HG02852 (cell line): ENCODE data around the gene MMP25.
"Not testable (repeated sequence)": the region's sequence is repeated elsewhere in the genome, so short reads cannot be mapped to it uniquely, and the experiment has no call there.

ENCODE experiments used
- ATAC-seq: cut with Tn5 transposase; IDR thresholded peaks from one replicate; pipeline ENCODE4 v1.9.1; 2021; ENCODE audit warnings: mild to moderate bottlenecking, moderate library complexity; ENCODE audit not compliant: unreplicated experiment

Gene MMP25

GRCh38 chr16:3070608-3071111, 24.3 kb downstream of the MMP25 start:
- ATAC-seq = no peak

- ATAC-seq = no peak
These were observed 25.3 kb downstream of the MMP25 start for GRCh38 chr16:3071655-3072054.

GRCh38 chr16:3072148-3072547, 25.8 kb downstream of the MMP25 start:
- ATAC-seq = not testable (repeated sequence)

- not testable (repeated sequence) for ATAC-seq
These were observed 26.4 kb downstream of the MMP25 start for GRCh38 chr16:3072576-3073263.

- ATAC-seq = no peak
These were observed 27.1 kb downstream of the MMP25 start for GRCh38 chr16:3073448-3073847.

- ATAC-seq = peak; percentile 82
These were observed 28.6 kb downstream of the MMP25 start for GRCh38 chr16:3074860-3075522.

GRCh38 chr16:3075523-3075915, 29.2 kb downstream of the MMP25 start:
- ATAC-seq = no peak

GRCh38 chr16:3075946-3076345, 29.6 kb downstream of the MMP25 start:
- not testable (repeated sequence) for ATAC-seq

GRCh38 chr16:3076577-3076976, 30.2 kb downstream of the MMP25 start:
- ATAC-seq = no peak

GRCh38 chr16:3080024-3080423, 33.7 kb downstream of the MMP25 start:
- ATAC-seq = no peak

GRCh38 chr16:3081957-3082356, 35.6 kb downstream of the MMP25 start:
- ATAC-seq = not testable (repeated sequence)

- not testable (repeated sequence) for ATAC-seq
These were observed 37.0 kb downstream of the MMP25 start for GRCh38 chr16:3083408-3083807.

- ATAC-seq = no peak
These were observed 38.1 kb downstream of the MMP25 start for GRCh38 chr16:3084491-3084890.

- ATAC-seq = no peak
These were observed 38.8 kb downstream of the MMP25 start for GRCh38 chr16:3084969-3085670.

- ATAC-seq = no peak
These were observed 39.7 kb downstream of the MMP25 start for GRCh38 chr16:3085868-3086595.

GRCh38 chr16:3086596-3087242, 40.4 kb downstream of the MMP25 start:
- ATAC-seq = no peak

GRCh38 chr16:3087243-3088235, 41.2 kb downstream of the MMP25 start:
- no peak for ATAC-seq

GRCh38 chr16:3088450-3088849, 42.1 kb downstream of the MMP25 start:
- ATAC-seq = no peak

GRCh38 chr16:3088925-3089716, 42.8 kb downstream of the MMP25 start:
- no peak for ATAC-seq
